ENCODE results near the gene ZNF831. TPM values are rescaled to one million over a fixed set of nuclear protein-coding genes. Genes with fewer than 3 reads are reported as not detected.

ZNF831 gene
- total RNA-seq, 1 donor = not detected

DNA sequence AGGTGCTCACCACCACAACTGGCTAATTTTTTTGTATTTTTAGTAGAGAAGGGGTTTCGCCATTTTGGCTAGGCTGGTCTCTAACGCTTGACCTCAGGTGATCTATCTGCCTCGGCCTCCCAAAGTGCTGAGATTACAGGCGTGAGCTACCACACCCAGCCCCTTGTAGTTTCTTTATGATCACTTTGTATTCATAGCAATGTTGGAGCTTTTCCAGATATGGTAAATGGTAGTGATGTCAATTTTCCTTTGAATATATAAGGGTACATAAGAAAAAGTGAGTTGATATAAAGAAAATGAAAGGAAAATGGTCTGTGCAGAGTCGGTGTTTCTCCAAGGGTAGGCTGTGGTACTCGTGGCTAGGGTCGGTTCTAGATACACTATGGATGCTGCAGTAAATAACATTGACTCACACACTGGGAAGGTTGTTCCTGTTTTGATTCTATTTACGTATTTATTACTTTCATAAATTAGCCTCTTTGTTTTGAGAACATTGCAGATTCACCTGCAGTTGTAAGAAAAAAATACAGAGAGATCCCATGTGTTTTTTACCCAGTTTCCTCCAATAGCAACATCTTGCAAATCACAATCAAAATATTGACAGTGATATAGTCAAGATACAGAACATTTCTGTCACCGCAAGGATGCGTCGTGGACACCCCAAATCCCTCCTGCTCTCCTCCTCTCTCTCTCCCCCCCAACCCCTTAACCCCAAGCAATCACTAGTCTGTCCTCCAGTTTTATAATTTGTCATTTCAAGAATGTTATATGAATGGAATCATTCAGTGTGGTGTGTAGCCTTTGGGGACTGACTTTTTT, 2.5 kb downstream of the ZNF831 start:
- no peak for DNase-seq (ENCODE audit: low read depth)
- TF ChIP-seq, protein P1, sequence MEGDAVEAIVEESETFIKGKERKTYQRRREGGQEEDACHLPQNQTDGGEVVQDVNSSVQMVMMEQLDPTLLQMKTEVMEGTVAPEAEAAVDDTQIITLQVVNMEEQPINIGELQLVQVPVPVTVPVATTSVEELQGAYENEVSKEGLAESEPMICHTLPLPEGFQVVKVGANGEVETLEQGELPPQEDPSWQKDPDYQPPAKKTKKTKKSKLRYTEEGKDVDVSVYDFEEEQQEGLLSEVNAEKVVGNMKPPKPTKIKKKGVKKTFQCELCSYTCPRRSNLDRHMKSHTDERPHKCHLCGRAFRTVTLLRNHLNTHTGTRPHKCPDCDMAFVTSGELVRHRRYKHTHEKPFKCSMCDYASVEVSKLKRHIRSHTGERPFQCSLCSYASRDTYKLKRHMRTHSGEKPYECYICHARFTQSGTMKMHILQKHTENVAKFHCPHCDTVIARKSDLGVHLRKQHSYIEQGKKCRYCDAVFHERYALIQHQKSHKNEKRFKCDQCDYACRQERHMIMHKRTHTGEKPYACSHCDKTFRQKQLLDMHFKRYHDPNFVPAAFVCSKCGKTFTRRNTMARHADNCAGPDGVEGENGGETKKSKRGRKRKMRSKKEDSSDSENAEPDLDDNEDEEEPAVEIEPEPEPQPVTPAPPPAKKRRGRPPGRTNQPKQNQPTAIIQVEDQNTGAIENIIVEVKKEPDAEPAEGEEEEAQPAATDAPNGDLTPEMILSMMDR (IDR thresholded peaks at IDR 0.05; ENCODE audit: insufficient read depth, low read depth, low read length) = no peak
- no peak overlapping the region for H3K4me3 ChIP-seq (ENCODE audit: low read depth, low read length)

DNA sequence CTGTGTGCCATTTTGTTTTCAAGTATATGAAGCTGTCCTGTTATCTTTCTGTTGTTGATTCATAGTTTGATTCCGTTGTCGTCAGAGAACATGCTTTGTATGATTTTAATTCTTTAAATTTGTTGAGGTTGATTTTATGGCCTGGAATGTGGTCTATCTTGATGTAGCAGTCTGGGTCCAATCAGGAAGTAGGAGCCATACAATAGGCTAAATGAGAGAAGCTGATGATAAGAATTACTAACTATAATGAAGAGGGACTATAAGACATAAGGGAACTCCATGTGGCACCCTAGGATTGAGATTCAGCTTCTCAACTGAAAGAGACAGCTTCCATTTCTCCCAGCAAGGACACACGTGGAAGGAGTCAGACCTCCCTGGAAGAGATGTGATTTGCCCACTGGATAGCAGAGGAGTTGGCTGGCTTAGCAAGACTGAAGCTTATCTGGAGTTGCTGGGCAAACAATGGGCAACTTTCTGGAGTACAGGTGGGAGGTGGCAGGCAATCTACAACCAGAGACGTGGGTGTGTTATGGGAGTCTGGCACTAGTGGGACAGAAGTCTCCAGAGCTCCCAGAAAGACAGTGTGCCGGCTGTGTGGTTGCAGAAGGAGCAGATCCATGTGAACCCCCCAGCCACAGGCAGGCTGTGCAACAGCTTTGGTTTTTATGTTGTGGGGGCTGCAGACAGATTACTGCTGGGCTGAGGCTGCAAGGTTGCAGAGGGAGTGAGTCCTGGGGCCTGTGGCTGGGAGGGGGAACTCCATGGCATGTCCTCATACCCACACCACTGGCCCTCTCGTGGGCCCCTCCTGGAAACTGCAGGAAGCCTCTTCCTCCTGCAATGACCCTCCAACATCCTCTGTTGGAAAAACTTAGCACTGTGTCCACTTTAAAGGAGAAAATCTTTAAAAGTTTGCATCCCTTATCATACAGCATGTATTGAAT, 7.1 kb downstream of the ZNF831 start:
- H3K4me3 ChIP-seq (ENCODE audit: low read depth, low read length) = no peak overlapping the region
- no peak for DNase-seq (ENCODE audit: low read depth)
- TF ChIP-seq, protein P1 (IDR thresholded peaks at IDR 0.05; ENCODE audit: insufficient read depth, low read depth, low read length) = no peak

DNA sequence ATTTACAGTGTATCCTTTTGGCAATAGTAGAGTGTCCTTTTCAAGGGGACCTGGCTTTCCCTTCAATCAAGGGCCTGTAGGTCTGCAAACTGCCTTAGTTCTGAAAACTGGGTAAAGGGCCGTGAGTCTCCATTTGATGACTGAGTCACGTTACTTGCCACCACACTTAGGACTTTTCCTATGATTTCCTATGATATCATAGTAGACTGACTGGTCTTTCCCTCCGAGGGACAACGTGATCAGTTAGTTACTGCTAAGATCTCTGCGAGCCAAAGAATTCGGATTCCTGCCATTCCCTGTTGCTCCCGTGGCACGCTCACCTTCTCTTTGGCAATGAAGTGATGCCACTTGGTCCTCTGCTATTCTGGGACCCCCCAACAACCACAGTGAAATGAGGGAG, 8.4 kb downstream of the ZNF831 start:
- no peak for DNase-seq (ENCODE audit: low read depth)
- no peak overlapping the region for H3K4me3 ChIP-seq (ENCODE audit: low read depth, low read length)

DNA sequence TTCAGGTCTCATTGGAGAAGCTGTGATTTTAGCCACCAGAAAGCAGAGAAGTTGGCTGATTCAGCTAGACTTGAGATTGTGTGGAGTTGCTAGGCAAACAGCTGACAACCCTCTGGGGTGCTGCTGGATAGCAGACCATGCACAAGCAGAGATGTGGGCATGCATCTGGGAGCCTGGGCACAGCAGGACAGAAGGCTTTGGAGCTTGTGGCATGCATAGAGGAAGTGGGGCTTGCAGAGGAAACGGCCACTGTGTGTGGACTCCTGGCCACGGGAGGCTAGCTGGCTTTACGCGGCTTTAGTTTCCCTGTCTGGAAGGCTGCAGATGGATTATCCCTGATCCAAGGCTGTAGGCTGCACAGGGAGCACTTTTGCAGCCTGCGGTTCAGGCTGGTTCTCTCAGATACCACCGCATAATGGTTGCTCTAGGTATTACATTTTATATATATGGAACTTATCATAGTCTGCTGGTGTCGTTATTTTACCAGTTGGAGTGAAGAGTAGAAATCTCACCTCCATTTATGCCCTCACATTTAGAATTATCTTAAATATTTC, 10.4 kb downstream of the ZNF831 start:
- TF ChIP-seq, protein P1 (IDR thresholded peaks at IDR 0.05; ENCODE audit: insufficient read depth, low read depth, low read length) = no peak
- no peak overlapping the region for H3K4me3 ChIP-seq (ENCODE audit: low read depth, low read length)

More for the DNA sequence above, 8.4 kb downstream of the ZNF831 start:
- TF ChIP-seq, protein P1 (IDR thresholded peaks at IDR 0.05; ENCODE audit: insufficient read depth, low read depth, low read length) = no peak

DNA sequence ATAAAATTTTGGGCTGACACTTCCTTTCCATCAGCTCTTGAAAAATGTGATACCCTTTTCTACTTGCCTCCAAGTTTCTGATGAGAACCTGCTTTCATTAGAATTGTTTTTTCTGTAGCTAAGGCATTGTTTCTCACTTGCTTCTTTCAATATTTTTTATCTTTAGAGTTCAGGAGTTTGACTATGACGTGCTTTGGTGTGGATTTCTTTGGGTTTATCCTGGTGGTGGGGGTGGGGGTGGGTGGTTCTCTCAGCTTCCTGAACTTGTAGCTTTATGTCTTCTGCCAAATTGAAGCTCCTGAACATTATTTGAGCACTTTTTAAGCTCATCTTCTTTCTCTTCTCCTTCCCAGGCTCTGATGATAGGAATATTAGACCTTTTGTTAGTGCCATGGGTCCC, 11.4 kb downstream of the ZNF831 start:
- DNase-seq (ENCODE audit: low read depth) = no peak
- TF ChIP-seq, protein P1 (IDR thresholded peaks at IDR 0.05; ENCODE audit: insufficient read depth, low read depth, low read length) = no peak
- H3K4me3 ChIP-seq (ENCODE audit: low read depth, low read length) = no peak overlapping the region

More for the DNA sequence above, 10.4 kb downstream of the ZNF831 start:
- no peak for DNase-seq (ENCODE audit: low read depth)

DNA sequence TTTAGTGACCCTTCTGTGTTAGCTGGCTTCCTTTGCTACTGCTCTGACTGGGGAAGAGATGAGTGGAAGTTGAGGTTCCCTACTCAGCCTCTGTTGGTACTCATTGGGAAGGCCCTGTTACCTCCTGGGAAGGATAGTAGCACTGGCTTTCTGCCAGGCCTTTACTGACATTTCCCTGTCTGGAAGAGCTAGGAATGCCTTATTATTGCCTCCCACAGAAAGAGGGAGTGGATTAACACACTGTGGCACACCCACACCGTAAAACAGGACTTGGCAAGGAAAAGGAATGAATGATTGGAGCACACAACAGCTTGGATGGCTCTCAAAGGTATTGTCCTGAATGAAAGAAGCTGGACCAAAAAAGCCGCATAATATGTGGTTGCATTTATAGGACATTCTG, 12.2 kb downstream of the ZNF831 start:
- TF ChIP-seq, protein P1 (IDR thresholded peaks at IDR 0.05; ENCODE audit: insufficient read depth, low read depth, low read length) = no peak
- H3K4me3 ChIP-seq (ENCODE audit: low read depth, low read length) = no peak overlapping the region
- no peak for DNase-seq (ENCODE audit: low read depth)

All from fibroblast of villous mesenchyme (primary cell).